ENCODE data around the gene PAX8. TPM values are rescaled to one million over a fixed set of nuclear protein-coding genes. Genes with fewer than 3 reads are reported as not detected.

PAX8 gene
- polyA plus RNA-seq, 1 of the 3 experiments (the other 2 are of a cell fraction): 0.23 TPM

DNA sequence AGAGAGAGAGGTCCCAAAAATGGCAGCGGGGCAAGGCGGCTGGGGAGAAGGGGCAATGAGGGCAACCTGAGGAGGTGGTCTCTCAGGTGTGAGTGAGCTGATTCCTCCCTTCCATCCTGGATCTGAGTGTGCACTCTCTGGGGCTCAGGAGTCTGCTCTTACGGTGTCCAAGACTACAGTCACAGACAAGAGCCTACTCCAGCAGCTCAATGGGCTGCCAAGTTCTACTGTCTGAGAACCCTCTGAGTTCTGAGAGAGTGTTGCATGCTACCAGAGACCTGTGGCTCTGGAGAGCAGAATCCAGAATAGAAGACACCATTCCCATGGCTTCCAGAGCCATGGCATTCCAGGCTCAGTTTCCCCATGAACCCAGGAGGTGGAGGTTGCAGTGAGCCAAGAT, 7.1 kb upstream of the PAX8 start:
- Histone ChIP-seq H2AFZ (ENCODE audit: low read depth) (no peak overlapping the region), H3K4me3 (ENCODE audit: low read depth in 2 of 2, low read length in 1 of 2) (no peak overlapping the region), H3K9ac (no peak overlapping the region), H3K36me3 (replicated peaks in 1 of 2; ENCODE audit: control insufficient read depth in 1 of 2, insufficient read depth in 2 of 2, low read length in 1 of 2) (no peaks in the 10 kb centered on the region), H3K27me3 (ENCODE audit: insufficient read depth) (peaks cover 9% of the 10 kb centered on the region; the same call in 1 of the 2 replicates), H3K4me1 (ENCODE audit: control insufficient read depth in 1 of 2, insufficient read depth in 2 of 2, low read depth in 1 of 2, low read length in 1 of 2) (peaks cover 0 to 27% of the 10 kb centered on the region in 2 experiments; a peak in 3 of 4 replicates), H3K79me2 (ENCODE audit: insufficient read depth) (no peaks in the 10 kb centered on the region), H3K9me3 (no peaks in the 10 kb centered on the region), H3K9me2 (no peaks in the 10 kb centered on the region), H3K27ac (ENCODE audit: low read depth in 2 of 2, low read length in 1 of 2) (no peak overlapping the region), H3K4me2 (no peak overlapping the region), H3F3A (replicated peaks; ENCODE audit: insufficient read depth) (peaks cover 10% of the 10 kb centered on the region), H4K20me1 (ENCODE audit: insufficient read depth) (no peaks in the 10 kb centered on the region)
- TF ChIP-seq IRF3 (IDR thresholded peaks at IDR 0.05; ENCODE audit: low read depth, low read length): no peak
- no peak for TF ChIP-seq ELF1 (IDR thresholded peaks at IDR 0.05)
- TF ChIP-seq RXRA (IDR thresholded peaks at IDR 0.05; ENCODE audit: borderline replicate concordance, low read depth): no peak
- no peak for TF ChIP-seq ZBTB33 (IDR thresholded peaks at IDR 0.05; ENCODE audit: borderline replicate concordance, low read depth)
- no peak for TF ChIP-seq SMC3 (IDR thresholded peaks at IDR 0.05; ENCODE audit: low read depth, low read length)
- no peak for TF ChIP-seq FOSL2 (IDR thresholded peaks at IDR 0.05; ENCODE audit: borderline replicate concordance, low read depth)
- no peak for TF ChIP-seq YY1 (IDR thresholded peaks at IDR 0.05; ENCODE audit: low read depth)
- no peak for TF ChIP-seq JUND (IDR thresholded peaks at IDR 0.05)
- no peak for TF ChIP-seq MEF2A (IDR thresholded peaks at IDR 0.05; ENCODE audit: borderline replicate concordance, low read depth)
- no peak for TF ChIP-seq USF1 (IDR thresholded peaks at IDR 0.05; ENCODE audit: borderline replicate concordance, low read depth)
- no peak for TF ChIP-seq TEAD4 (IDR thresholded peaks at IDR 0.05; ENCODE audit: borderline replicate concordance, insufficient read depth)
- no peak for TF ChIP-seq USF2 (IDR thresholded peaks at IDR 0.05; ENCODE audit: borderline replicate concordance, low read depth, low read length)
- TF ChIP-seq RFX5 (IDR thresholded peaks at IDR 0.05; ENCODE audit: low read length): no peak
- TF ChIP-seq, protein P1, sequence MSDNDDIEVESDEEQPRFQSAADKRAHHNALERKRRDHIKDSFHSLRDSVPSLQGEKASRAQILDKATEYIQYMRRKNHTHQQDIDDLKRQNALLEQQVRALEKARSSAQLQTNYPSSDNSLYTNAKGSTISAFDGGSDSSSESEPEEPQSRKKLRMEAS (IDR thresholded peaks at IDR 0.05; ENCODE audit: low read depth): no peak
- TF ChIP-seq FOXM1 (IDR thresholded peaks at IDR 0.05; ENCODE audit: low read depth): no peak
- POLR2A ChIA-PET: no interaction called here
- DNase-seq: no peak
- 100% methylated on average over 2 of the region's 3 CpGs for WGBS (ENCODE audit: low lambda C conversion rate)
- CTCF ChIA-PET: no interaction called here
